ENCODE data around the gene IFI44L. TPM values are rescaled to one million over a fixed set of nuclear protein-coding genes. Genes with fewer than 3 reads are reported as not detected.

The IFI44L gene
- total and polyA plus RNA-seq, 2 experiments from 2014 or later, result 1.2 TPM; not detected in 1

DNA sequence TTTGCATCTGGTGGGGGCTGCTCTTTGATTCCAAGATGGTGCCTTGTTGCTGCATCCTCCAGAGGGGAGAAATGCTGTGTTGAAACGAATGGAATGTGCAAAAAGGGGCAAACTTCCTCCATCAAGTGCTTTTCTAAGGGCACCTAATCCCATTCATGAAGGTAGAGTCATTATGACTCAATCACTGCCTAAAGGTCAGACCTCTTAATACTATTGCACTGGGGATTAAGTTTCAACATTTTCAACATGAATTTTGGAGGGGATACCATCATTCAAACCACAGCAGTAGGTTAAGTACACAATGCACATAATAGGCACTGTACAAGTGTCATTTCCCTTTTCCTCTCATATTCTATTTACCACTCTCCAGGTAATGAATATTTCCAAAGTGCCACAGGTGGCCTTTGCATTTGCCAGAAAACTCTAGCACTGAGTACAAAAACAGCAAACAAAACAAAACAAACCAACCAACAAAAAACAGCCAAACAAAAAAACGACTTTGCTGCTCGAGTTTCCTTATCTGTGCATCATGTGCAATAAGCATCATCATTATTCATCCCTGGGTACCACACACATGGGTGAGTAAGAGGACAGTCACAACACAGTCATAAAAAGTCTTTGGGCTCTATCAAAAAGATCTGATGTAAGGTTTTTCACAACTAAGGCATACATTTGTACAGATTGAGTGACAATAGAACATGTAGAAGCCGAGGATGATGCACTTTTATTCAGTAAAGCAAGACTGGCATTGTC is 71.9 kb downstream of the IFI44L start:
- DNase-seq (ENCODE audit: low read depth in 1 of 2, low spot score in 1 of 2), result no peak
- H3K27me3 ChIP-seq, result no peaks in the 10 kb centered on the region
- H3K27ac ChIP-seq, result no peak overlapping the region
- no peaks in the 10 kb centered on the region for H3K36me3 ChIP-seq
- no peaks in the 10 kb centered on the region for H3K4me1 ChIP-seq (ENCODE audit: low read depth)
- TF ChIP-seq, protein P1, sequence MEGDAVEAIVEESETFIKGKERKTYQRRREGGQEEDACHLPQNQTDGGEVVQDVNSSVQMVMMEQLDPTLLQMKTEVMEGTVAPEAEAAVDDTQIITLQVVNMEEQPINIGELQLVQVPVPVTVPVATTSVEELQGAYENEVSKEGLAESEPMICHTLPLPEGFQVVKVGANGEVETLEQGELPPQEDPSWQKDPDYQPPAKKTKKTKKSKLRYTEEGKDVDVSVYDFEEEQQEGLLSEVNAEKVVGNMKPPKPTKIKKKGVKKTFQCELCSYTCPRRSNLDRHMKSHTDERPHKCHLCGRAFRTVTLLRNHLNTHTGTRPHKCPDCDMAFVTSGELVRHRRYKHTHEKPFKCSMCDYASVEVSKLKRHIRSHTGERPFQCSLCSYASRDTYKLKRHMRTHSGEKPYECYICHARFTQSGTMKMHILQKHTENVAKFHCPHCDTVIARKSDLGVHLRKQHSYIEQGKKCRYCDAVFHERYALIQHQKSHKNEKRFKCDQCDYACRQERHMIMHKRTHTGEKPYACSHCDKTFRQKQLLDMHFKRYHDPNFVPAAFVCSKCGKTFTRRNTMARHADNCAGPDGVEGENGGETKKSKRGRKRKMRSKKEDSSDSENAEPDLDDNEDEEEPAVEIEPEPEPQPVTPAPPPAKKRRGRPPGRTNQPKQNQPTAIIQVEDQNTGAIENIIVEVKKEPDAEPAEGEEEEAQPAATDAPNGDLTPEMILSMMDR (IDR thresholded peaks at IDR 0.05; ENCODE audit: low read depth, low read length), result no peak
- H3K9me3 ChIP-seq (ENCODE audit: low read depth), result no peaks in the 10 kb centered on the region
- no peak overlapping the region for H3K4me3 ChIP-seq

Other genes with a start within 250 kb of the IFI44L start
- gene PTGFR, start 129.5 kb upstream of the IFI44L start, total RNA-seq, result not detected in 2 replicates
- not detected in 2 replicates for gene PTGFR, start 129.5 kb upstream of the IFI44L start, polyA plus RNA-seq
- 0.18 TPM in 1 of 2 replicates, not detected in the other for gene IFI44, start 29.4 kb downstream of the IFI44L start, total RNA-seq
- gene IFI44, start 29.4 kb downstream of the IFI44L start, polyA plus RNA-seq, result not detected in 2 replicates